AG09319 (cell line): Measurements from ENCODE around the gene HDHD3.

Experiments
- DNase-seq: peaks from one replicate; pipeline ENCODE4 v3.0.0-alpha.2; 2010; ENCODE audit warnings: low read depth; ENCODE audit errors: extremely low read depth
- CTCF ChIP-seq: IDR thresholded peaks from 2 replicates; pipeline ENCODE4 v1.5.1; 2011; ENCODE audit warnings: low read depth, mild to moderate bottlenecking, inconsistent platforms, low read length, moderate library complexity

The HDHD3 gene

GRCh38 chr9:113349445-113350094, 27.2 kb downstream of the HDHD3 start, which contains the start of gene BSPRY:
TSS of gene BSPRY (plus strand) at chr9:113349541. CDS start at chr9:113349580, 39 bp downstream.
- no peak for TF ChIP-seq CTCF
- DNase-seq = no peak

- DNase-seq = no peak
- TF ChIP-seq CTCF = no peak
Measured at GRCh38 chr9:113349066-113349444, 27.7 kb downstream of the HDHD3 start.

DNA sequence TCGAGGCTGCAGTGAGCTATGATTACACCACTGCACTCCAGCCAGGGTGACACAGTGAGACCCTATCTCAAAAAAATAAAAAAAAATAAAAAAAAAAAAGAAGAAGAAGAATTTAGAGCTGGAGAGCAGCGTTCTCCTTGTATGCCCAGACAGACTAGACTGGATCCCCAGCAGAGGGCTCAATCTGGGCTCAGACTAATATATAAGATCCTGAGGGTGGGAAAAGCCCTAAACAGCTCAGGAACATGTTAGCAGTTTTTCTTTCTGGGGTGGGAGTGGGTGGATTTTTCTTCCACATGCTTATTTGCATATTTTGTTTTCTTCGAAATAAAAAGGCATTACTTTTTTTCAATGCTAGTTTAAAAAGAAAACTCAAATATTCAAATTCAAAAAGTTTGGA, 28.3 kb downstream of the HDHD3 start:
- TF ChIP-seq CTCF = no peak
- no peak for DNase-seq

- DNase-seq = no peak
- no peak for TF ChIP-seq CTCF
Measured at GRCh38 chr9:113345671-113346070, 31.1 kb downstream of the HDHD3 start.

DNA sequence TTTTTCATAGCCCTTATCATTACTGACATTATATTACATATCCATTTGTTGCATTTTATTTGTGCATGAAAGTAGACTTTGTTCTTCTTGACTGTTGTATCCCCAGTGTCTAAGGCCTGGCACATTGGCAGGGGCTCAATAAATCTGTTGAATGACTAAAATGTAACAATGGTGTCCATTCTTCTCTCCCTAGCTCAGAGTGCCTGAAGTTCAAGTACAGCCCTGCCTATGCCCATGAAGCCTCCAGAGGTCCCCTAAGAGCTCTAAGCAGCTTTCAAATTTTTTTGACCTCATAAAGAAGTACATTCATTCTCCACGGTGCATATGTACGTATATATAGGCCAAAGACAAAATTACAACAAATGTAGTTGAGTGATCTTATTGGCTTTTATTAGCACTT, 31.6 kb downstream of the HDHD3 start:
- TF ChIP-seq CTCF = no peak
- DNase-seq = no peak

- no peak for TF ChIP-seq CTCF
Measured at GRCh38 chr9:113343732-113344231, 33.0 kb downstream of the HDHD3 start.

GRCh38 chr9:113341712-113342410, 34.9 kb downstream of the HDHD3 start:
- DNase-seq = no peak
- no peak for TF ChIP-seq CTCF

More at GRCh38 chr9:113343732-113344231, 33.0 kb downstream of the HDHD3 start:
- DNase-seq = no peak
